MCF 10A (cell line): ENCODE data around the gene ROR1. TPM values are rescaled to one million over a fixed set of nuclear protein-coding genes. Genes with fewer than 3 reads are reported as not detected.

Experiments used
- BruUV-seq: library from RNA; stranded (reverse); fragments of 400-500 nt; replicated peaks from 2 replicates; lab custom pipeline; 2021; lab: Mats Ljungman, UMichigan
- CTCF ChIA-PET: fragments of 300-600 bp; sonication (Branson Sonifier 250); formaldehyde crosslinking; extraction: SDS; loops from one replicate; lab custom pipeline; 2021; ENCODE audit warnings: antibody characterized with exemption, inconsistent platforms; lab: Yijun Ruan, JAX
- POLR2A ChIA-PET: fragments of 300-600, 350-650 bp; sonication (Branson Sonifier 250); formaldehyde crosslinking; extraction: SDS; loops from one replicate; lab custom pipeline; 2020; ENCODE audit warnings: antibody characterized with exemption, inconsistent platforms; lab: Yijun Ruan, JAX
- DNase-seq: peaks from one replicate; pipeline ENCODE4 v3.0.0-alpha.2; 2018; ENCODE audit not compliant: unreplicated experiment
- H3K27ac Mint-ChIP-seq: one replicate; pipeline ENCODE4 v1.8.0; 2022; ENCODE audit warnings: mild to moderate bottlenecking, low read depth, mixed read lengths; ENCODE audit not compliant: unreplicated experiment
- H3K27me3 Mint-ChIP-seq: one replicate; pipeline ENCODE4 v1.8.0; 2022; ENCODE audit warnings: mixed read lengths; ENCODE audit not compliant: insufficient read depth, unreplicated experiment
- H3K36me3 Mint-ChIP-seq: one replicate; pipeline ENCODE4 v1.8.0; 2022; ENCODE audit warnings: mild to moderate bottlenecking, moderate library complexity, mixed read lengths; ENCODE audit not compliant: insufficient read depth, unreplicated experiment
- H3K4me1 Mint-ChIP-seq: one replicate; pipeline ENCODE4 v1.8.0; 2022; ENCODE audit warnings: mixed read lengths; ENCODE audit not compliant: insufficient read depth, unreplicated experiment
- H3K4me3 Mint-ChIP-seq: one replicate; pipeline ENCODE4 v1.8.0; 2022; ENCODE audit warnings: mild to moderate bottlenecking, moderate library complexity, mixed read lengths; ENCODE audit not compliant: unreplicated experiment
- H3K9me3 Mint-ChIP-seq: one replicate; pipeline ENCODE4 v1.8.0; 2022; ENCODE audit warnings: mixed read lengths; ENCODE audit not compliant: unreplicated experiment
- CTCF ChIP-seq: fragments of 200-600 bp; IDR thresholded peaks from one replicate; pipeline ENCODE4 v1.8.0; 2022; ENCODE audit warnings: antibody characterized with exemption, mild to moderate bottlenecking; ENCODE audit not compliant: unreplicated experiment
- intact Hi-C: fragments of 100-400 bp; cut with micrococcal nuclease; formaldehyde crosslinking; loops from 2 replicates; pipeline ENCODE4 v1.14.1; 2022
- total RNA-seq: library from RNA; stranded (reverse); gene quantifications from 2 replicates; pipeline ENCODE4 v1.2.3, GENCODE V29; 2022

Gene ROR1
- total RNA-seq, 1 experiment from 2014 or later, result 4.6 TPM

DNA sequence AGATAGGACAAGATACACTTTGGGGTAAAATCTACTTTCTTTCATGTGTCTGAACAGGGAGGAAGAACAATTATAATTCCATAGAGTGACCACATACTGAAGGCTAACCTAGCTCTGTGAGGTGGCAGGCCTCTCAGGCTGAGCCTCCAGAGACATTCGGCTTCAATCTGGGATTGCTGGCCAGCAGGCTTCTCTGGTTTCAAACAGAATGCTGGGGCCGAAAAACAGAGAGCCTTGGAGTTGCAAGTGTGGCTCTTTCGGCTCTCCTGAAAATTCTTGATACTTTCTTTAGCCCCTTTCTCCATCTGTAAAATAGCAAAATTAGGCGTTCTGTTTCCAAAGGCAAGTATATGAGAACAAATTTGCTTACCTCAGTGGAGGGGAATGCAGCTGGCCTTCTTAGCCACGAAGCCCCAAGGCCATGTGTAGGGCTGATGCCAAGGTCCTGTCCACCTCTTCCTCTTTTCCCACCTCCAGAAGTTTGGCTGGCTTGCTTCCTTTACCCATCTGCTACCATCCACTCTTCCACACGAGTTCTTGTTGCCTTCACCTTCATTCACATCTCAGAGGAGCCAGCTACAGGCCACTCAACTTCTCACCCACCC is 399.6 kb downstream of the ROR1 start:
- BruUV-seq, result no TSS peak
- Mint-ChIP-seq H3K4me1 (peaks cover 21% of the 10 kb centered on the region), H3K9me3 (no peaks in the 10 kb centered on the region), H3K36me3 (peaks cover 14% of the 10 kb centered on the region), H3K4me3 (no peak overlapping the region), H3K27ac (no peak overlapping the region), H3K27me3 (no peaks in the 10 kb centered on the region)
- no peak for TF ChIP-seq CTCF
- ChIA-PET POLR2A (interaction anchor here (1.0 kb wide), 1 partner anchor 11 kb away, joined by 3 read pairs; no protein-coding TSS in a partner anchor), CTCF (interaction anchor here (0.5 kb wide), 1 partner anchor 481 kb away, joined by 3 read pairs; no protein-coding TSS in a partner anchor)
- intact Hi-C loops, result no loop called here
- no peak for DNase-seq

- intact Hi-C loops, result no loop called here
- H3K4me3 Mint-ChIP-seq, result no peak overlapping the region
- no peak for TF ChIP-seq CTCF
- H3K36me3 Mint-ChIP-seq, result peaks cover 8% of the 10 kb centered on the region
- no TSS peak for BruUV-seq
- H3K4me1 Mint-ChIP-seq, result peaks cover 21% of the 10 kb centered on the region
- ChIA-PET POLR2A (interaction anchor here (0.5 kb wide), 1 partner anchor 296 kb away, joined by 3 read pairs; no protein-coding TSS in a partner anchor), CTCF (interaction anchor here (1.4 kb wide), 1 partner anchor 255 kb away, joined by 3 read pairs; no protein-coding TSS in a partner anchor)
- no peak for DNase-seq
- H3K9me3 Mint-ChIP-seq, result no peaks in the 10 kb centered on the region
- no peak overlapping the region for H3K27ac Mint-ChIP-seq
- no peaks in the 10 kb centered on the region for H3K27me3 Mint-ChIP-seq
Observed at GRCh38 chr1:64175639-64176038, 401.8 kb downstream of the ROR1 start.

GRCh38 chr1:64176659-64177058 is 402.8 kb downstream of the ROR1 start:
- Mint-ChIP-seq H3K4me1 (peaks cover 12% of the 10 kb centered on the region), H3K4me3 (no peak overlapping the region), H3K9me3 (no peaks in the 10 kb centered on the region), H3K27me3 (no peaks in the 10 kb centered on the region), H3K27ac (no peak overlapping the region), H3K36me3 (peaks cover 8% of the 10 kb centered on the region)
- TF ChIP-seq CTCF, result no peak
- no TSS peak for BruUV-seq
- intact Hi-C loops, result no loop called here
- ChIA-PET CTCF (no interaction called here), POLR2A (interaction anchor here (0.6 kb wide), 1 partner anchor 17 kb away, joined by 3 read pairs; no protein-coding TSS in a partner anchor)
- no peak for DNase-seq

DNA sequence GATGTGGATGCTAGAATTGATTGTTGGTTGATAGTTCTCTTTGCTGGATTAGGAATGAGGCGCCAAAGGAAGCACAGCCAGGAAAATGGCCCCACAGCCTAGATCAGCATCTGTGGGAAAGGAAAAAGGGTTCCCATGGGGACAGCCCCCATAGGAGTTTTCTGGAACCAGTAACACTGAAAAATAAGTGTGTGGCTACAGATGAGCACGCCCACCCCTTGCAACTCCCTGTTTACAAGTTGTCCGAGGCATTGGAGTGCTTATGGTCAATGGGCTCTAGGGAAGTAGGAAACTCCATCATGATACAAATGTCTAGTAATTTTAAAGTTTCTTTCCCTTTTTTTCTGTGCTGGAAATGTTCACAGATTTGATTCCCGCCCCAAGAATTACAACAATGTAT is 405.8 kb downstream of the ROR1 start:
- H3K36me3 Mint-ChIP-seq, result peaks cover 8% of the 10 kb centered on the region
- no peak for TF ChIP-seq CTCF
- ChIA-PET POLR2A (no interaction called here), CTCF (no interaction called here)
- no peaks in the 10 kb centered on the region for H3K27me3 Mint-ChIP-seq
- no peaks in the 10 kb centered on the region for H3K4me1 Mint-ChIP-seq
- no peak overlapping the region for H3K27ac Mint-ChIP-seq
- DNase-seq, result no peak
- intact Hi-C loops, result no loop called here
- BruUV-seq, result no TSS peak
- no peak overlapping the region for H3K4me3 Mint-ChIP-seq
- H3K9me3 Mint-ChIP-seq, result no peaks in the 10 kb centered on the region
